K562 (cell line): Measurements from ENCODE around the gene KCTD15.

Source experiments
- CEBPB ChIP-seq: fragments of 450-650 bp; IDR thresholded peaks from 2 replicates; pipeline ENCODE4 v1.6.1; 2016; ENCODE audit warnings: missing genetic modification characterization, missing compliant biosample characterization
- CTCF ChIP-seq, 3 experiments: IDR thresholded peaks in 2 of 3; conservative IDR thresholded peaks in 1 of 3; 2 replicates each; pipeline ENCODE4 v1.5.1; 2011 to 2012; ENCODE audit warnings: low read length in 3 of 3, mild to moderate bottlenecking in 3 of 3, control low read depth in 2 of 3, improper control_type of control experiment in 1 of 3, inconsistent platforms in 1 of 3, low read depth in 1 of 3, mixed read lengths in 1 of 3, moderate library complexity in 1 of 3; ENCODE audit not compliant: insufficient read depth in 2 of 3
- POLR2A ChIP-seq: fragments of 450-650 bp; conservative IDR thresholded peaks from 2 replicates; pipeline ENCODE4 v1.6.1; 2016
- TCF3 ChIP-seq: sonication (generic); formaldehyde crosslinking; IDR thresholded peaks from 2 replicates; pipeline ENCODE4 v1.4.0; 2020; ENCODE audit warnings: mild to moderate bottlenecking, missing genetic modification reagents
- ZKSCAN8 ChIP-seq: fragments of 200-800 bp; sonication (Bioruptor generic); IDR thresholded peaks from 2 replicates; pipeline ENCODE4 v1.6.1; 2016; ENCODE audit warnings: missing genetic modification characterization, missing compliant biosample characterization
- ZNF174 ChIP-seq: fragments of 250-450 bp; sonication (Bioruptor Pico); IDR thresholded peaks from 2 replicates; pipeline ENCODE4 v1.4.0; 2020; ENCODE audit warnings: mild to moderate bottlenecking
- ZNF239 ChIP-seq: fragments of 250-450 bp; sonication (Bioruptor Pico); IDR thresholded peaks from 2 replicates; pipeline ENCODE4 v1.4.0; 2020; ENCODE audit warnings: mild to moderate bottlenecking

DNA sequence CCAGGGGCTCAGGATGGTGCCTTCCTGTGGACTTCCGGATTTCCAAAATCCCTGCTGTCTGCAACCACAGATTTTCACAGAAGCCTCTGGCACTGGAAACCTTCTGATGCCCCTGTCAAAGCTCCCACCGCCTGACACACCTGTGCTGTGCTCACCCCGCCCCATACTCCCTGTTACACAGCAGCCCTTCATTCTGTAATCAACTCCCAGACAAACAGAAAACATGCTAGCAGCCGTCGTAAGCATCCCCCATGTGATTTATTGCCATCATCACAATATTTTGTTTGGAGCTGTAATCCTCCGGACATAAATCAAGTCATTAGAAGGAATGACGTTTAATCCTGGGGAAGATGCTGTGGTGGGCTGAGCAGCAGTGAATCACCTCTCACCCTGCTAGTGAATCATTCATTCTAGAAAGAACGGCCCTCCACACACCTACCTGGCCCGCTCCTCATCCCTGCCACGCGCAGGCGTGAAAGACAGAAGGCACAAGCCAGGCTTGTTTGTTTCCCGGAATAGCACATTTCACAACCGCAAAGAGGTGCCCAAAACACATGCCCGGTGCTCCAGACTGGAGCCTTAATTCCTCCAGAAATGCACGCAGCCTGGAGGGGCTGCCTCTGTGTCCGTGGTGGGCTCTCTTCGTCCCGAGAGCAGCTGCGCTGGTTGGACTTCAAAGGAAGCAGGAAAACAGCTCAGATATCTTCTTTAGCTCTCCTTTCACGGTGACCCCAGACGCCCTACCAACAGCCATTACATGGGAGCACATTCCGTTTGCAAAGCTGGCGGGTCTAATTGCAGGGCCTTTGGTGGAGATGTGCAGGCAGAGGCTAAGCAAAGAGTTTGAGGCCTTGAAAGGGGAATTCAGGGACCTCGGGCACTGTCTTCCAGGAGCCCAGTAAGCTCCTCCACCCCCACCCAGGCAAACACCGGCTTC lies 41.3 kb upstream of the KCTD15 start:
- TF ChIP-seq POLR2A, result no peak
- TF ChIP-seq ZNF239, result no peak
- TF ChIP-seq ZKSCAN8 (CRISPR knock-in tag), result no peak
- TF ChIP-seq CTCF (IDR thresholded peaks at IDR 0.05 in 2 of 3, conservative IDR thresholded peaks at IDR 0.05 in 1 of 3; ENCODE audit: insufficient read depth in 2 of 3, low read depth in 1 of 3, low read length in 3 of 3), result no peak
- TF ChIP-seq TCF3 (CRISPR knock-in tag), result no peak
- TF ChIP-seq CEBPB (tag), result no peak
- TF ChIP-seq ZNF174 (CRISPR knock-in tag), result no peak
